ENCODE results near the gene NFE2L3. TPM values are rescaled to one million over a fixed set of nuclear protein-coding genes. Genes with fewer than 3 reads are reported as not detected.
A peak's percentile ranks its signal among the peaks of the same experiment; 100 is the strongest.

Gene NFE2L3
- total and polyA plus RNA-seq, 9 of the 15 experiments (the other 6 are each of a cell fraction or from before 2014, with no cell fraction given) = 2.9 to 16.9 (median 12.4) TPM

DNA sequence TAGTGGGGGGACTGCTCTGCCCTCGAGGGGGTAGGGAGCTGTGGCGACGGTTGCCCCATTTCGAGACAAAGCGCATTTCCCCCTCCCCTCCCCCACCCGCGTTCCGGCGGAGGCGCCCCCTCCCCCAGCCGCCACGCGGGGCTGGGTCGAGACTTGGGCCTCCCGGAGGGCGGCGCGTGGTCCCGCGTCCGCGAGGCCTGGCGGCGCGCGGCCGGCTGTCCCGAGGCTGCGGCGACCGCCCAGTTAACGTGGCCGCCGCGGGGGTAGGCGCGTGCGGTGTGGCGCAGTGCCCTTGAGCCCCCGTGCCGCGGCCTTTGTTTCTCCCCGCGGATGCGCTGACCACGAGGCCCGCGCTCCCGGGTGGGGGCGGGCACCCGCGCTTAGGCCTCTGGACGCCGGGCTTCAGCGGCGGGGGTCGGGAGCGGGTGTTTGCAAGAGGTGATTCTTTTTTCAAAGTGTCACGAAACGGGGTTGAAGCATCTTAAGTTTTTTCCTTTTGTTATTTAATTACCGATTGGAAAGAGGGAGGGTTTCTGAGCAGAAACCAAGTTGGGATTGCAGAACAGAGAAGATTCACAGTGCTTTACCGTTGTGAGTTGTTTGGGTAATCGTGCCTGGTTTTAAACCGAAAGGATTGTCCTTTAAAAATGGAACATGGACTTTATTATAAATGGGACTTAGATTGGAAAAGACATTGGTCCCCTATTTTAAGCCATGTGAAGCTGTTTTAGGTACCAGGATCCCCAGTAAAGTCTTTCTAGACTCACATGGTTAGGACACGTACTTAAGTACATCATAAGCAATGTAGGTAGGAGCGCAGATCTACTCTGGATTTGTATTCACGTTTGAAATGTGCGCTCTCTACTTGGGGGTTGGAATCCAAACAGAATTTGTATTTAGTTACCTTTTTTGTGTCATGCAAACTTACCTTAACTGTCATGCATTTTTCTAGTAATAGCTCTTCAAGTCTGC is 50.3 kb downstream of the NFE2L3 start (continued):
- TF ChIP-seq, protein P1, sequence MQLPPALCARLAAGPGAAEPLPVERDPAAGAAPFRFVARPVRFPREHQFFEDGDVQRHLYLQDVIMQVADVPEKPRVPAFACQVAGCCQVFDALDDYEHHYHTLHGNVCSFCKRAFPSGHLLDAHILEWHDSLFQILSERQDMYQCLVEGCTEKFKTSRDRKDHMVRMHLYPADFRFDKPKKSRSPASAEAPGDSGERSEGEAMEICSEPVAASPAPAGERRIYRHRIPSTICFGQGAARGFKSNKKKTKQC (CRISPR knock-in tag; IDR thresholded peaks at IDR 0.05) = peak; percentile 25; the same call in 1 of the 2 replicates
- no peak for TF ChIP-seq KLF16 (IDR thresholded peaks at IDR 0.05)
- TF ChIP-seq MECOM (CRISPR knock-in tag; IDR thresholded peaks at IDR 0.05) = no peak
- TF ChIP-seq SP2 (IDR thresholded peaks at IDR 0.05; ENCODE audit: extremely low read depth, low read depth, low read length, poor library complexity, severe bottlenecking) = no peak
- no peak for TF ChIP-seq ARNT (IDR thresholded peaks at IDR 0.05)
- TF ChIP-seq ZNF23 (CRISPR knock-in tag; IDR thresholded peaks at IDR 0.05) = no peak
- TF ChIP-seq MYBL2 (IDR thresholded peaks at IDR 0.05; ENCODE audit: low read depth) = no peak
- TF ChIP-seq MYBL2 (CRISPR knock-in tag; IDR thresholded peaks at IDR 0.05; ENCODE audit: borderline replicate concordance) = no peak
- TF ChIP-seq, protein P2, sequence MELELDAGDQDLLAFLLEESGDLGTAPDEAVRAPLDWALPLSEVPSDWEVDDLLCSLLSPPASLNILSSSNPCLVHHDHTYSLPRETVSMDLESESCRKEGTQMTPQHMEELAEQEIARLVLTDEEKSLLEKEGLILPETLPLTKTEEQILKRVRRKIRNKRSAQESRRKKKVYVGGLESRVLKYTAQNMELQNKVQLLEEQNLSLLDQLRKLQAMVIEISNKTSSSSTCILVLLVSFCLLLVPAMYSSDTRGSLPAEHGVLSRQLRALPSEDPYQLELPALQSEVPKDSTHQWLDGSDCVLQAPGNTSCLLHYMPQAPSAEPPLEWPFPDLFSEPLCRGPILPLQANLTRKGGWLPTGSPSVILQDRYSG (tag; conservative IDR thresholded peaks at IDR 0.05; ENCODE audit: low read depth) = no peak
- no peak for TF ChIP-seq ZNF785 (CRISPR knock-in tag; IDR thresholded peaks at IDR 0.05)
- no peak for TF ChIP-seq PTTG1 (tag; IDR thresholded peaks at IDR 0.05; ENCODE audit: low read depth)
- no peak for TF ChIP-seq PURB (CRISPR knock-in tag; IDR thresholded peaks at IDR 0.05; ENCODE audit: low read depth)
- TF ChIP-seq, protein P3, sequence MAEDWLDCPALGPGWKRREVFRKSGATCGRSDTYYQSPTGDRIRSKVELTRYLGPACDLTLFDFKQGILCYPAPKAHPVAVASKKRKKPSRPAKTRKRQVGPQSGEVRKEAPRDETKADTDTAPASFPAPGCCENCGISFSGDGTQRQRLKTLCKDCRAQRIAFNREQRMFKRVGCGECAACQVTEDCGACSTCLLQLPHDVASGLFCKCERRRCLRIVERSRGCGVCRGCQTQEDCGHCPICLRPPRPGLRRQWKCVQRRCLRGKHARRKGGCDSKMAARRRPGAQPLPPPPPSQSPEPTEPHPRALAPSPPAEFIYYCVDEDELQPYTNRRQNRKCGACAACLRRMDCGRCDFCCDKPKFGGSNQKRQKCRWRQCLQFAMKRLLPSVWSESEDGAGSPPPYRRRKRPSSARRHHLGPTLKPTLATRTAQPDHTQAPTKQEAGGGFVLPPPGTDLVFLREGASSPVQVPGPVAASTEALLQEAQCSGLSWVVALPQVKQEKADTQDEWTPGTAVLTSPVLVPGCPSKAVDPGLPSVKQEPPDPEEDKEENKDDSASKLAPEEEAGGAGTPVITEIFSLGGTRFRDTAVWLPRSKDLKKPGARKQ (CRISPR knock-in tag; IDR thresholded peaks at IDR 0.05) = no peak
- TF ChIP-seq, protein P4, sequence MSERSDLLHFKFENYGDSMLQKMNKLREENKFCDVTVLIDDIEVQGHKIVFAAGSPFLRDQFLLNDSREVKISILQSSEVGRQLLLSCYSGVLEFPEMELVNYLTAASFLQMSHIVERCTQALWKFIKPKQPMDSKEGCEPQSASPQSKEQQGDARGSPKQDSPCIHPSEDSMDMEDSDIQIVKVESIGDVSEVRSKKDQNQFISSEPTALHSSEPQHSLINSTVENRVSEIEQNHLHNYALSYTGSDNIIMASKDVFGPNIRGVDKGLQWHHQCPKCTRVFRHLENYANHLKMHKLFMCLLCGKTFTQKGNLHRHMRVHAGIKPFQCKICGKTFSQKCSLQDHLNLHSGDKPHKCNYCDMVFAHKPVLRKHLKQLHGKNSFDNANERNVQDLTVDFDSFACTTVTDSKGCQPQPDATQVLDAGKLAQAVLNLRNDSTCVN (CRISPR knock-in tag; IDR thresholded peaks at IDR 0.05) = no peak
- no peak for TF ChIP-seq CCNT2 (IDR thresholded peaks at IDR 0.05; ENCODE audit: borderline replicate concordance, extremely low read depth, insufficient read length, low read depth, low read length)
- no peak for TF ChIP-seq HDGF (IDR thresholded peaks at IDR 0.05)
- TF ChIP-seq, protein P5, sequence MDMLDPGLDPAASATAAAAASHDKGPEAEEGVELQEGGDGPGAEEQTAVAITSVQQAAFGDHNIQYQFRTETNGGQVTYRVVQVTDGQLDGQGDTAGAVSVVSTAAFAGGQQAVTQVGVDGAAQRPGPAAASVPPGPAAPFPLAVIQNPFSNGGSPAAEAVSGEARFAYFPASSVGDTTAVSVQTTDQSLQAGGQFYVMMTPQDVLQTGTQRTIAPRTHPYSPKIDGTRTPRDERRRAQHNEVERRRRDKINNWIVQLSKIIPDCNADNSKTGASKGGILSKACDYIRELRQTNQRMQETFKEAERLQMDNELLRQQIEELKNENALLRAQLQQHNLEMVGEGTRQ (CRISPR knock-in tag; IDR thresholded peaks at IDR 0.05) = no peak
- TF ChIP-seq GABPB1 (CRISPR knock-in tag; IDR thresholded peaks at IDR 0.05) = no peak
- TF ChIP-seq TGIF2 (CRISPR knock-in tag; IDR thresholded peaks at IDR 0.05) = no peak
- 0 out of 2 replicates have a peak, but pooled peaks have one; percentile 10 for TF ChIP-seq NFRKB (IDR thresholded peaks at IDR 0.05; ENCODE audit: low read depth)
- TF ChIP-seq NFE2 (IDR thresholded peaks at IDR 0.05; ENCODE audit: low read depth) = no peak
- TF ChIP-seq SMARCA4 (IDR thresholded peaks at IDR 0.05) = no peak
- peak; percentile 29 for TF ChIP-seq KDM5B (IDR thresholded peaks at IDR 0.05; ENCODE audit: insufficient replicate concordance, low read depth, low read length)
- TF ChIP-seq IRF2 (CRISPR knock-in tag; IDR thresholded peaks at IDR 0.05) = no peak
